Measurements from ENCODE around the gene RABGAP1L.
"Not testable (repeated sequence)": the region's sequence is repeated elsewhere in the genome, so short reads cannot be mapped to it uniquely, and the experiment has no call there.

Gene RABGAP1L

DNA sequence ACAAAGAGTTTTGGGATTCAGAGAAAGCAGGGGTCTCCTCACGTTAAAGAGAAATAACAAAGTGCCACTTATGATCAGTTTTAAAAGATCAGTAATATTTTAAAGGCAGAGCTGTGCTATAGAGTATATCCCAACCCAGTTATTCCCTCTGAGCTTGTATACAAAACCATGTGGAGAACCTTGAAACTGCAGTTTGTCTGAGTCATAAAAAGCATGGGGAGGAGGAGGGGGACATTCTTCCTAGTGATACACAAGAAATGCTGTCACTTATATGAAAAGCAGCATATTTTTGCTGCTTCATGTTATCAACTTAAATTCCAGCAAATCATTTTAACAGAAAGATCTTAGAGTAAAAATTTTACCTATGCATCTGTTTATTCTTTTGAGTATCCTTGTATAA, 533.0 kb downstream of the RABGAP1L start:
- ChIA-PET CTCF (no interaction called here), POLR2A (no interaction called here)
- no peak for DNase-seq (ENCODE audit: low read depth, low spot score)
- no peak overlapping the region for H3K4me3 ChIP-seq (ENCODE audit: low read depth, low read length)
- TF ChIP-seq, protein P1, sequence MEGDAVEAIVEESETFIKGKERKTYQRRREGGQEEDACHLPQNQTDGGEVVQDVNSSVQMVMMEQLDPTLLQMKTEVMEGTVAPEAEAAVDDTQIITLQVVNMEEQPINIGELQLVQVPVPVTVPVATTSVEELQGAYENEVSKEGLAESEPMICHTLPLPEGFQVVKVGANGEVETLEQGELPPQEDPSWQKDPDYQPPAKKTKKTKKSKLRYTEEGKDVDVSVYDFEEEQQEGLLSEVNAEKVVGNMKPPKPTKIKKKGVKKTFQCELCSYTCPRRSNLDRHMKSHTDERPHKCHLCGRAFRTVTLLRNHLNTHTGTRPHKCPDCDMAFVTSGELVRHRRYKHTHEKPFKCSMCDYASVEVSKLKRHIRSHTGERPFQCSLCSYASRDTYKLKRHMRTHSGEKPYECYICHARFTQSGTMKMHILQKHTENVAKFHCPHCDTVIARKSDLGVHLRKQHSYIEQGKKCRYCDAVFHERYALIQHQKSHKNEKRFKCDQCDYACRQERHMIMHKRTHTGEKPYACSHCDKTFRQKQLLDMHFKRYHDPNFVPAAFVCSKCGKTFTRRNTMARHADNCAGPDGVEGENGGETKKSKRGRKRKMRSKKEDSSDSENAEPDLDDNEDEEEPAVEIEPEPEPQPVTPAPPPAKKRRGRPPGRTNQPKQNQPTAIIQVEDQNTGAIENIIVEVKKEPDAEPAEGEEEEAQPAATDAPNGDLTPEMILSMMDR (IDR thresholded peaks at IDR 0.05; ENCODE audit: insufficient read depth, low read length, missing control alignments) = no peak

DNA sequence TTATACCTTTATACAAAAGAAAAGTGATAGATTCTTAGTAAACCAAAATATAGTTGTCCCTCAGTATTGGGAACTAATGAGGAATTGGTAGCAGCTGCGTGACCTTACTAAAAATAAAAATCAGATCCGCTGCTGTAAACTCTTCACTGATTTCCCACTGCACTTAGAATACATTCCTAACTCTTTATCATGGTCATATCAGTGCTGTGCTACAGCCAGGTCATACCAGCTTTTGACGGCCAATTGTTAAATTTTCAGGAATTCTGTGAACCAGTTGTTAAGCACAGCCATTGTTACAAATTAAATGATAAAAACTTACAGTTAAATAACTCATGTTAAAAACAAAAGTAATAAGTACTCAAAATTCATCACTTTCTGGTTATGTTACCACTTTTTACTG, 533.8 kb downstream of the RABGAP1L start:
- POLR2A ChIA-PET = no interaction called here
- H3K4me3 ChIP-seq (ENCODE audit: low read depth, low read length) = no peak overlapping the region
- no peak for DNase-seq (ENCODE audit: low read depth, low spot score)
- TF ChIP-seq, protein P1 (IDR thresholded peaks at IDR 0.05; ENCODE audit: insufficient read depth, low read length, missing control alignments) = no peak
- CTCF ChIA-PET = no interaction called here

DNA sequence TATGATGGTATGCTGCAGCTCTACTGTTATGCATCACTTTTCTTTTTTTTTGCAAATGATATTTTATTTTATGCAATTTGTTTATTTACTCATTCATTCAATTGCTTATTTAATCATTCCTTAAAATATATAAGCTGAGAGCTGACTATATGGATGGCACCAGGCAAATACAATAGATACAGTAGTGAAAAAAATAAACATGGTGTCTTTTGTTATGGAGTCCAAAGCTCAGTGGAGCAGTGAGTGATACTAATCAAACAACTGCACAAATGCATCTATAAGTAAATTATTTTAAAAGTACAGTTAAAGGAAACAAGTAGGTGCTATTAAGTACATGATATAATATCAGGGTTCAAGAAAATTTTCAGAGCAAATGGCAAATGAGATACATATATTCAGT, 534.2 kb downstream of the RABGAP1L start:
- H3K4me3 ChIP-seq (ENCODE audit: low read depth, low read length); CTCF ChIA-PET; POLR2A ChIA-PET; DNase-seq (ENCODE audit: low read depth, low spot score): not testable (repeated sequence)

DNA sequence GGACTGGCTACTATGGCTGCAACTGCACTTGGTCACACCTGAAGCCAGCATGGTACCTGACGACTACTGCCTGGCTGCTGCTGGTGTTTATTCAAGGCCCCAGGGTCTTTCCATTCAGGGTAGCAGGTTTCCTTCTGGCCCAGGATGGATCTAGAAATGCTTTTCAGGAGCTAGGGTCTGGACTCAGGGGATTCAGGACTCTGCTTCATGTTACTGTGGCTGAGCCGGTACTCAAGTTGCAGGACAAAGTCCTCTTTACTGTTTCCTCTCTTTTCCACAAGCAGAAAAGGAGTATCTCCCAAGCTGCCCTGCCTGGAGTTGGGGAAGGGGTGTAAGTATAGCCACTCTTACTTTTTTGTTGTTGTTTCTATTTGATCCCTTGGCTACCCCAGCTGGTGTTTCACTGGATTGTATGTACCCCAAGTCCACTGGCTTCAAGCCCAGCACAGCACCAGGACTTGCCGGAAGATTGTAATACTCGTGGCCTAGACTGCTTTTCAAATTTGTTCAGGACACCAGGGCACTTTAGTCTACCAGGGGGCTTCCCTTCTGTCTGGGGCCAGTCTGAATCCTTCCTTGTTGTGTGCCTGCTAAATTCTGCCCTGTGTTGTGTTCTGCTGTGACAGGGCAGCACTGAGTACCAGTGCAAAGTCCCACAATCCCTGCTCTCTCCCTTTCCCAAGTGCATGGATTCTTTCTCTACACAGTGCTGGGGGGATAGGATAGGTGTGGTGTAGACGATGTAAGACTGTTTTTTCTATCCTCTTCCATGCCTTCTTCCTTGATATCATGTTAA, 536.9 kb downstream of the RABGAP1L start:
- H3K4me3 ChIP-seq (ENCODE audit: low read depth, low read length) = no peak overlapping the region
- CTCF ChIA-PET = no interaction called here
- DNase-seq (ENCODE audit: low read depth, low spot score) = no peak
- POLR2A ChIA-PET = no interaction called here
- TF ChIP-seq, protein P1 (IDR thresholded peaks at IDR 0.05; ENCODE audit: insufficient read depth, low read length, missing control alignments) = no peak

DNA sequence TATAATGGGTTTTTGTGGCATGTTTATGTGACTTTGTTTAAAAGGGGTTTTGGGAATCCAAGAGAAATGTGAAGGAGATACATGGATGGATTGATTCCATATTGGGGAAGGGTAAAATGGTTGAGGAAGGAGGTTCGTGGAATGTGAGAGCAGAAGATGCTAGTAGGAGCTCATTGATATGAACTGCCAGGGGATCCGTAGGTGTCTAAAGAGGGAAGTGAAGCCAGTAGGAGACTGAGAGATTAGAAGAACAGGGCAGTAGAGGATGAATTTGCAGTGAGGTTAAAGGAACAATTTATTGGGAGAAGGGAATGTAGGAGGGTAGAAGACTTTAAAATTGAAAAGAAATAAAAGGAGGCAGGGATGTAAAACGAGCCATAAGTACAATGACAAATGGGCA, 541.0 kb downstream of the RABGAP1L start:
- TF ChIP-seq, protein P1 (IDR thresholded peaks at IDR 0.05; ENCODE audit: insufficient read depth, low read length, missing control alignments) = no peak
- ChIA-PET POLR2A (no interaction called here), CTCF (interaction anchor here (1.0 to 1.3 kb wide), 3 partner anchors 26 to 438 kb away, joined by 3 to 5 read pairs (median 4); no protein-coding TSS in a partner anchor)
- no peak for DNase-seq (ENCODE audit: low read depth, low spot score)
- no peak overlapping the region for H3K4me3 ChIP-seq (ENCODE audit: low read depth, low read length)

DNA sequence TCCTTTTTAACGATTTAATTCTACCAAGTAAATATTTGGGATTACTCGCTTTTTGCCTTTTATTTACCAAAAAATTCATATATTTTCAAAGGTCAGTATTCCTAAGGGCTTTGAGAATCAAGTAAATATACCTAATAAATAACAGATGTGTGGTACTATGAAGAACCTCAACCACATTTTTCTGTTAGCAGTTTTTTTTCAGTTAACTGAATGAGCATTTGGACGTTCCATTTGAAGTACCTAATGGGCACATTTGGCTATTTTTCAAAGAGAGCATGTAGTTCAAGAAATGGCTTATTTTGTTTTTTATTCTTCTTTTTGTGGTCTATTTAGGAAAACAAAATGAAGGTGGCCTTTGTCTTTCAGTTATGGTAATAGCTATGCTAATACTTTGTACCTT, 541.5 kb downstream of the RABGAP1L start:
- H3K4me3 ChIP-seq (ENCODE audit: low read depth, low read length) = no peak overlapping the region
- CTCF ChIA-PET = interaction anchor here (1.0 to 1.3 kb wide), 3 partner anchors 25 to 438 kb away, joined by 3 to 5 read pairs (median 4); no protein-coding TSS in a partner anchor
- POLR2A ChIA-PET = no interaction called here
- TF ChIP-seq, protein P1 (IDR thresholded peaks at IDR 0.05; ENCODE audit: insufficient read depth, low read length, missing control alignments) = no peak
- no peak for DNase-seq (ENCODE audit: low read depth, low spot score)

DNA sequence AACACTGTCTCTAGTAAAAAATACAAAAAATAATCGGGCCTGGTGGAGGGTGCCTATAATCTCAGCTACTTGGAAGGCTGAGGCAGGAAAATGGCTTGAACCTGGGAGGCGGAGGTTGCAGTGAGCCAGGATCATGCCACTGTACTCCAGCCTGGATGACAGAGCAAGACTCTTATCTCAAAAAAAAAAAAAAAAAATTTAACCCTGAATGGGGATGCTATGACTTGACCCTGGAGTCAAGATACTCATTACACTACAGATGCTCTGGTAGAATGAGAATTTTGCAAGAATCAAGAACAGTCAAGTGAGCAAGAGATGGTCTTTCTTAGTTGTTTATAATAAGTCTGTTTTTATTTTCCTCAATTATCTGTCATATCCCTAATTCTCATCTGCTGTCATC, 542.2 kb downstream of the RABGAP1L start:
- TF ChIP-seq, protein P1 (IDR thresholded peaks at IDR 0.05; ENCODE audit: insufficient read depth, low read length, missing control alignments) = no peak
- DNase-seq (ENCODE audit: low read depth, low spot score) = no peak
- CTCF ChIA-PET = interaction anchor here (1.7 kb wide), 1 partner anchor 439 kb away, joined by 3 read pairs; no protein-coding TSS in a partner anchor
- POLR2A ChIA-PET = no interaction called here
- H3K4me3 ChIP-seq (ENCODE audit: low read depth, low read length) = no peak overlapping the region
